Stimulated activated CD4-positive, alpha-beta T cell treated with anti-CD3 and anti-CD28 coated beads, Interleukin-12 subunit alpha, Interleukin-12 subunit beta, amount 100 ng/mL, for 24 hours (primary cell): Measurements from ENCODE around the gene ATXN1.

Source experiments
- DNase-seq, 2 experiments: peaks; one replicate each; pipeline ENCODE4 v3.0.0-alpha.2; 2020; ENCODE audit warnings: low read depth in 2 of 2

ATXN1 gene

DNA sequence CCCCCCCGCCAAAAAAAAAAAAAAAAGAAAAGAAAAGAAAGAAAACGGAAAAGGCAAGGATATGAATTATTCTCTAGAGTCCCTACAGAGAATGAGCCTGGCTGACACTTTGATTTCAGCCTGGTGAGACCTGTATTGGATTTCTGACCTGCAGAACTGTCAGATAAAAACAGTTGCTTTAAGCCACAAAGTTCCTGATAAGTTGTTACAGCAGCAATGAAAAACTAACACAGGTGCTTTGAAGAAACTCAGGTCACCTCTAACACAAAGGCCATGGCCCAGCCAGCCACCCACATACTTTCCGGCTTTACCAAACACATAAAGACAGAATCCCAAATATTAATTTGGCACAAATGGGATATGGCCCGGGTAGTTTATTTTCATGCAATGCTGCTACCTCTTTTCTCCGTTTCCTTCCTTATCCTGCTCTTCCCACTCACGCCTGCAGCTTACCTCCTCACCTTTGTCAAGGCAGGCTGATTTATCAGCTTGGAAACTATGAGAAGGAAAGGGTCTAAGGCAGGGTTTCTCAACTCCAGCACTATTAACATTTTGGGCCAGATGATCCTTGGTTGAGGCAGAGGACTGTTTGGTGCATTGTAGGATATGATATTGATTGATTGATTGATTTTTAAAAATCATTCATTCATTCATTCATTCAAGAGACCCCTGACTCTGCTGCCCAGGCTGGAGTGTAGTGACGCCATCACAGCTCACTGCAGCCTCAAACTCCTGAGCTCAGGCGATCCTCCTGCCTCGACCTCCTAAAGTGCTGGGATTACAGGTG, 88.1 kb downstream of the ATXN1 start:
- no peak for DNase-seq

DNA sequence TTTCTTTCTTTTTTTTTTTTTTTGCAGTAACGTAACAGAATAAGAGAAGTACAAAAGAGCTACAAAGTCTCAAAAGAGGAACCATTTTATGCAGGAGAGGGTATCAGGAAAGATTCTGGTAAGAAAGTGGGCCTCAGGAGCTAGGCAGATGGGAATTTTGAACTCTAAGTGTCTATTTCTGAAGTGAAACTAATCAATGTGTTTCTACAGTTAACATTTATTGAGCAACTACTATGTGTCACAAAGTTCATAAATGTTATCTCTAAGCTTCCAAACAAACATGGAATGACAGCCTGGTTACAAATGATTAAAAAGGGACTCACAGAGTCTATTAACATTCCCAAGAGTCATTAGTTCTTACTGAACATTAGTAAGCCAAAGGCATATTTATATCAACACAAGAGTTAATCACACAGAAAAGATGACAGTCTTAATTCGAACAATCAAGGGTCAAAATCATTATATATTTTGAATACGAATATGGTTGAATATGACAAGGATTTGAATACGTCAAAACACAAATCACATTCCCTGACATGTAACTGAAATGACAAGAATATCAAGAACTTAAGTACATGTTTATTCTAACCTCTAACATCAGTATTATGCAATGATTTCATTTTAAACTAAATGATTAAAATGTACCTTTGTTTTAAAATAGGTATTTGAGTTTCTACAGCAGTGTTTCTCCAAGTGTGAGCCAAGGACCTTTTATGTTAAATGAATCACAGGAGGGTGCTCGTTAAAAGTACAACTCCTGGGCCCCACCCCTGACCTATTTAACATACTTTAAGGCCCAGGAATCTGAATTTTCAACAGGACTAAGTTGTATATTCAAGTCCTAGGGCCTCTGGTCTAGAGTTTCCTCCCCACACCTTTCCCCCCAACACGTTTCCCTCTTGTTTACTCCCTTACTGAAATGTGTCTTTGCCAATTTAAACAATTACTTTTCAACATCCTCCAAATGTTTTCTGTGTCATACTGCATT, 89.7 kb downstream of the ATXN1 start:
- DNase-seq = no peak

DNA sequence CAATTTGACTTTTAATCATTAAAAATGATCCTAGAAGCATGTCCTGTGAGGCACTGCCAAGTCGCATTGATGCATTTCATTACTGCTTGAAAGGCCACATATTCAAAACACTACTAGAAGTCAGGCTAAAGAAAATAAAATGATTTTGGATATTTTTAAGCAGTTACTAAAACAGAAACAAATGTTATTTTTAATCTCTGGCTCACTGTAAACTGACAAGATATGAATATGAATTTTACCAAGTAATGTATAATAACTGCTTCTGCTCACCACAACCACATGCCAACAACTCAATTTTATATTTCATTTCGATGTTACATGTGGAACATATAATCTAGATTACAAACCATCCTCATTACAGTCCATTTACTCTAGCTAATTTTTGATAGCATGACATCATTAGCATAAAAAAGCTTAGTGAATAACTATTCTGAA, 90.6 kb downstream of the ATXN1 start:
- DNase-seq = no peak

DNA sequence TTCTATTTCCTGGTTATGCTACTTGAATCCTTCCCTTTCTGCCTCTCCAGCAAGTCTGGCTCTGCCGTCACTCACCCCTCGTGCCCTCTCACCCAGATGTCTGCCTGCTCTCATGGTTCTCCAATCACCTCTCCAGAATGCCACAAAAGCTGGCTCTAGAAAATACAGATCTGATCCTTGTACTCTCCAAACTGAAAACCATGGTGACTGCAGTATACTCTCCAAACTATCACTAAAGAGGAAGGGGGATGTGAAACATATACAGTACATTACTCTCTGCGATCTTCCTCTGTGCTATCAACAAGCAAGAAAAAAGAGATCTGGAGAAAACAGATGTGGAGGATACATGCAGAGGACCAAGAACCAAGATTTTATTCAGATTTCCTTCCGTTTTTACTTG, 91.1 kb downstream of the ATXN1 start:
- DNase-seq = no peak

DNA sequence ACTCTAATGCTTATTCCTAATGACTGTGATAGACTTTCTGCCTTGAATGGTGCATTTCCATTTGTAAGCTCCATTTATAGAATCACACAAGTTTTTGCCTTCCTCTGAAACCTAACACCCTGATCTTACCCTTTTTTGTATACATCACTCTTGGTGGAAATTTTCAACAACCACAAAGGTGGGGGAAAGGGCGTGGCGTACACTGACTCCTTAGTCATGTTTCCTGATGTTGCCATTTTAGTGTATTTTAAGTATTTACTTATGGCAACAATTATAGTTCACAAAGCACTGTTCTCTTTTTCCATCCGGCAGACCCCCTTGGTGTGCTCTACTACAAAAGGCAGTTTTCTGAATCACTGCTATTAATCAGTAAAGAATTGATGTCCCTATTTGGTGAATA, 92.0 kb downstream of the ATXN1 start:
- DNase-seq = peak; percentile 49 to 66

DNA sequence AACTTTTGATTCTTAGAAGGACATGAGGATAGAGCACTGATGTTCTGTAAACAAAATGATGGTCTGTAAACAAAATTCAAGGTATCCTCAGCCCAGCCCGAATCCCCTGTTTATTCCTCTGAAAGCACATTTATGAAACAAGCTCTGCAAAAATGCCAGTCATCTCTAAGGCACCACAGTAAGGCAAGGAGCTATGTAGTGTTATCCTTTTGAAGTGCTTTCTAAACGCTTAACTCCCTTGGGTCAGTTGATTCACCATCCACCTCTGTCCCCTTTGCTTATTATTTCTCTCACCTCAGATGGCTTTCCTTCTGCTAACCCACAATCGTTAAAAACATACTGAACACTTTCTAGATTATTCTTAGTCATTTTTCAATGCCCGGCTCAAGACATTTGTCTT, 93.8 kb downstream of the ATXN1 start:
- no peak for DNase-seq

DNA sequence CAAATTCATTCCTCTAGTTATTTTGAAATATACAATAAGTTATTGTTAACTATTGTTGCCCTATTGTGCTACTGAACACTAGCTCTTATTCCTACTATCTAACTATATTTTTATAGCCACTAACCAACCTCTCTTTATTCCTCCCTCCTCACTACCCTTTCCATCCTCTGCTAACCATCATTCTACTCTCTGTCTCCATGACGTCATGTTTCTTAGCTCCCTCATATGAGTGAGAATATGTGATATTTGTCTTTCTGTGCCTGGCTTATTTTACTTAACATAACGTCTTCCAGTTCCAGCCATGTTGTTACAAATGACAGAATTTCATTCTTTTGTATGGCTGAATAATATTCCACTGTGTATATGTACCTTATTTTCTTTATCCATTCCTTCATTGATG, 95.3 kb downstream of the ATXN1 start:
- DNase-seq = no peak

DNA sequence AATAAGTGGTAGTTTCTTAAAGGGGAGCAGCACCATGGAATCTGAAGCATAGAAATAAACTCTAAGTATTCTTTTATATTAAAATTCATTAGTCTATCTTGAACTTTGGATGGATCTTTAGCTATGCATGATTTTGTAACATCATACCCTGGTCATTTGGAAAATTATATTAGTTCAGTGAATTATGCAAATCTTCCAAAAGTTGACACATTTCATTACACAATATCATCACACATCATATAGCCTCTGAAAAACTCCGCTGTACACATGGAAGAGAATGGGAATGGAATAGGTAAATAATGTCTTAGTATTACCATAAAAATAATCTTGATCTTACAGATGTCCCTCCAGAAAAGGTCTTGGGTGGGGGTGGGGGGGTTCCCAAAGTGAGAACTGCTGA, 96.1 kb downstream of the ATXN1 start:
- no peak for DNase-seq

DNA sequence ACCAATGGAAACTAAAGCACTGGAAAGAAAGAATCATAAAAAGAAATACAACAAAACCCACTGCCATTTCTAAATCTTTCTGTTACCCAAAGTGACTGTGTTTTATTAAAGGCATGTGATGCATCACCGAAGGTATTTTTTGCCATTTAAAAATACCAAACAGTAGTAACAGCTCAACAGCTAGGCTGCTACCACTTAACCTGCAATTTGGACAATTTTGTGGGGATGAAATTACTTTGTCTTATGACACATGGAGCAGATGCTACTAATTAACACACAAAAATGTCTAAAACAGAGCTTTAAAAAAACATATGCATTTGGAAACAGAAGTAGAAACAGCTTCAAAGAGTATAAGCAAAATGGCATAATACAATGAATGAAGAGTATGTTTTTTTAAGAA, 97.4 kb downstream of the ATXN1 start:
- no peak for DNase-seq

DNA sequence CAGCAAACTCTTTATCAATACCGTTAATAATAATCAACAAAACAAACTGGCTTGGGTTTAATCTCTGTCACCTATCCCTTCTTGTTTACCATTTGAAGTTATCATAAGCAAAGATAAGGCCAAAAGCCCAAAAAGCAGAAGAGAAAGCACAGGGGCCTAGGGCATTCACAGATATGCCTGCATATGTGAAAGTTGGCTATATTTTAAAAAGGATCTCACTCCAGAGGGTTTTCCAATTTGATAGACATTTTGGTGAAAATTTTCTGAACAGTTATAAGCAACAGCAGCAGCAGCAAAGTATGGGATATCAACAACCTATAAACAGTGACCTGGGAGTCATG, 101.1 kb downstream of the ATXN1 start:
- no peak for DNase-seq

DNA sequence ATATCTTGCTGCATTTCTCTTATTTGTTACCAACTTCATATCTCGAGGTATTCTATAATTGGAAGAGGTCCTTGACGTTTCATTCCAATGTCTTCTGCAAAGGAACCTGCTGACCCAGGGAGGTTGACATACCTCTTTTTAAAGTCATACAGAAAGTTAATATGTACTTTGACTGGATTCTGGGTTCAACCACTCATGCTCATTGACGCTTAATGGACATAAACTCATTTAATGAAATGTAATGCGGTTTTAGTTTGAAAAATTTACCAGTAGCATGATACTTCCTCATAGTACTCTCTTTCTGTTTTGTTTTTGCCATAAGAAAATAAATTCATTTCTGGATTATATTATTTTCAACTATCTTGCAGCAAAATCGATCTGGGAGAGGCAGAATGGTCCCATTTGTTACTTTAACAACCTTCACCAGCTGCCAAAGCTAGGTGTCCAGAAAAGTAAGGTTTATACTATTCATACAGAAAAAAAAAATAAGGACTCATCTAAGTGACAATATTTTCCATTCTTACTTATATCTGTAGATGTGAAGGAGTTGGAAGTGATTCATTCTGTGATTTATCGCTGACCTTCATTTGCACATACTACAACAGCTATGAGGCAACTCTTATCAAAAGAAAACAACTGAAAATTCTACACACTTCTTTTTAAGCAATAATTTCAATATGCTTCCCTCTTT, 101.6 kb downstream of the ATXN1 start:
- DNase-seq = no peak

DNA sequence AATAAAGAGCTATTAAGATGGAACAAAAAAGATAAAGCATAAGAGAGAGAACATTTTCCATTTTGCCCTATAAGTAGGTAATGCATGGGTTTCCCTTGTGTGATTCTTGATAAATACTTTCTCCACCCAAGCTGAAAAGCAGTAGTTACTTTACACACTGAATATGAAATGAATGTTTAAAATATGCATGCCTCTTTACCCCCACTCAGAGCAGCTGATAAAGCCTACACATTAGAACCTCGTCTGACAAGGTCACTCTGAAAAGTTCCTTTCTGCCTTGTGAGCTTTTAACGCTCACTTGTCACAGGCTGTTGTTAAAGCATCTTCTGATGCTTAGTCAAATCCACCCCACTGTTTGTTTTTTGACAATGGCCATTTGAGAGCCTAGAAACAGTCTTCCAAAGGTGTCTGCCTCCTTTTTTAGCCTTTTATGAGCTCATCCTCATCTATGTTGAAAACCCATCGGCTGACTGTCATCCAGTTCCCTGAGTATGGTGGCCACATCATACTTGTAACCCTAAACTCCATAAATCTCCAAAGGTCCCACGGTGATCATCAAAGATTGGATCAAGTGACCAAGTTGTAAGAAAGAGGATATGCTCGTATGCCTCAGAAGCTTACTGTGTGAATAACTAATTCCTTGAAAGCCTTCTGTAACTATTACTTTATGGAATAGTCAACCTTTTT, 102.8 kb downstream of the ATXN1 start:
- no peak for DNase-seq

DNA sequence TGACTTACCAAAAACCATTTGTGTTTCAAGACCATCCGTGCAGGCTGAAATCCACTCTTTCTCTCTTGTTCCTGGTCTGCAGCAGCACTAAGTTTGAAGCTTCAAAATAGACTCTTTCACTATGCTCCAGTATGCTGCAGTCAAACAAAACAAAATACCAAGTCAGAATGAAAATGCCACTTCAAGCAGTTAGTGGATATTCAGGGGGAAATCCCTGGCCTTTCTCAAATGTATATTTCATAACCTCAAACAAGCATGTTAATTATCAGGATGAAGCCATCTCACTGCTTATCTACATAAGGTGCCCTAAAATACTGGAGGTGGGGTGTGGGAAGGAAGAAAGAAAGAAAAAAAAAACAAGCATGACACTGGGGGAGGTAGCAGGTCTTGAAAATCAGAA, 103.5 kb downstream of the ATXN1 start:
- no peak for DNase-seq

DNA sequence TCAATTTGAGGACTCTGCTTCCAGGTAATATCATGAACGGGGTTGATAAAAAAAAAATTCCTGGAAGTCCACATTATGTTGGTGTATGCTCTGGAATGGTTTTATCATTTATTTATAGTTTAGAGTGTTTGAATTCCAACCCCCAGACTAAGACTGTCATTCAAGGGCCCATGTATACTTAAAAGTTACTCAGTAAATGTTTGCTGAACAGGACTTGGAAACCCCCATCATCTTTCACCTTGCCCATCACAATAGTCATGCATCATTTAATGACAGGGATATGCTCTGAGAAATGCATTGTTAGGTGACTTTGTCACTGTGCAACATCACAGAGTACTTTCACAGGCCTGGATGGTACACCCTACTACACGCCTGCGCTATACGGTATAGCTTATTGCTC, 104.8 kb downstream of the ATXN1 start:
- no peak for DNase-seq

DNA sequence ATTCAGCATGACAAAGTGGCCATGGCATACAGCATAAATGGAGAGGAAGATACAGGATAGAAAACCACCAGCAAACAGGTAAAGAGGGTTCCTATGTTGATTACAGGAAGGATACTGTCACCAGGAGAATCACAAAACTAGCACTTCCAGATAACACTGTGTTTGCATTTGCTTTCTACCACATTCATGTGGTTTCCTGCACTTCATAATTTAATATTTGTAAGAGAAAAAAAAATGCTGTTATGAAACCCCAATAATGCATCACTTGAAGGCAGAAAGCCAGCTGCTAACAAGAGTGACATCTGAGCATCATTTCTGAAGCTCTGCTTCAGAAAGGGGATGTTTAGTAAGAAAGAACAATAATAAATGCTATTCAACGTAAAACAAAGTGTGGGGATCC, 106.6 kb downstream of the ATXN1 start:
- DNase-seq = no peak

DNA sequence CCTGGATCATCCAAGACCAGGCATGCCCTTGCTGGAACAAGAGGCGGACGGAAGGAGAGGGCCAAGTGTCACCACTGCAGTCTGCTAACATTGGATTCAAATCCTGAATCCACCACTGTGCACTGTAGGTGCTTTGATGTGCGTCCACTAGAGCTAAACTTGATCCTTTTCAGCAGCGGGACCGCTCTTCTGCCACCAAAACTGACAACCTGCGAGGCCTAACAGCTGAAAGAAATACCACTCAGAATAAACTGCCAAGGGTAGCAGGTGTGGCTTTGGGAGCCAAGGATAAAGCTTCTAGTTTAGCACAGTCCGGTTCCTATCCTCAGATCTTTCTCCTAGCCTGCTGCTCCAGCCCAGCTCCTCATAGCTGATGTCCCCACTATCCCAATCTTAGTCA, 108.0 kb downstream of the ATXN1 start:
- DNase-seq = no peak

DNA sequence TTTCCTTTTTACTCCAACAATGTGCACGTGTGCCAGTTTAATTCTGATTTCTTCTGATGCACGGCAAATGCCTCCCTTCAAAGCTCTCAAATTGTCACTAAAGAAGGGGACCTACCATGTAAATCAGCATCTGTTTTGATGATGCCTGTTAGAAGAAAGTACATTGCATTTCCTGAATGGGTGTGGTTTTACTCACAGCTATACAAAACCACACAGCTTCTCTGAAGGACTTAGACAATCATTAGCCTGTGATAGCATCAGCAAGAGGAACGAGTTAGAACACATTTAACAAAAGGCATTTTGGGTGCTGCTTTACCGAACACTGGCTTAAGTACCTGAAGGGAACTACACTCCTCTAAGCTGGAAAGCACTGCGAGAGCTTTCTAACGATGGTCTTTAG, 109.4 kb downstream of the ATXN1 start:
- DNase-seq = no peak

DNA sequence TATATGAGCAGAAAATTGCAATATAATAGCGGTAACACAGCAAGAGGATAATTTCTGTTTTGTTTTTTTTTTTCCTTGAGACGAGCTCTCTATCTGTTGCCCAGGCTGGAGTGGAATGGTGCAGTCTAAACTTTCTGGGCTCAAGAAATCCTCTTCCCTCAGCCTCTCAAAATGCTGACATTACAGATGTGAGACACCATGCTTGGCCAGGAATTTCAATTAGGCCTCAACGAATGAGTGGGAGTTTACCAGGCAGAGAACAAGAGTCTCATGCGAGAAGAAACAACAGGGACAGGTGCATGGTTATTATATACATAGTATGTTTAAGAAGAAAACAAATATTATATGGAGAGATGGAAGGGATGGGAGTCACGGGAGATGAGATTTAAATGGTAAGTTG, 111.4 kb downstream of the ATXN1 start:
- DNase-seq = no peak

DNA sequence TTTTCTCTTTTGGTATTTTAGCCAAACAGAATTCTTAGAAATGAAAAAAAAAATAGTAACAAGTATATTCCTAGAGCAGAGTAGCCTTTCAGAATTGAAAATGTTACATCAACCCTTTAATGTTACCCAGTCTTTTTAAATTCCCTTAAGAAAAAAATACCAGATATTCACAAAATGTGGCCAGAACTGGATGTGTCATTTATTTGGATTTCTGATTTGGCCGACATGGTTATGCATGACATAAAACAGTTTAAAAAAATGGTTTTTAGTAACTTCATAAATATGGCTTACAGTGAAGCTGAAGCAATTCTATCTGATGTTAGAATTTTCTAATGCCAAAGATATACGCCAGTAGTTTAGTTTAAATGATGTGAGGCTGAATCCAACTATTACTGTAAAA, 112.0 kb downstream of the ATXN1 start:
- no peak for DNase-seq

DNA sequence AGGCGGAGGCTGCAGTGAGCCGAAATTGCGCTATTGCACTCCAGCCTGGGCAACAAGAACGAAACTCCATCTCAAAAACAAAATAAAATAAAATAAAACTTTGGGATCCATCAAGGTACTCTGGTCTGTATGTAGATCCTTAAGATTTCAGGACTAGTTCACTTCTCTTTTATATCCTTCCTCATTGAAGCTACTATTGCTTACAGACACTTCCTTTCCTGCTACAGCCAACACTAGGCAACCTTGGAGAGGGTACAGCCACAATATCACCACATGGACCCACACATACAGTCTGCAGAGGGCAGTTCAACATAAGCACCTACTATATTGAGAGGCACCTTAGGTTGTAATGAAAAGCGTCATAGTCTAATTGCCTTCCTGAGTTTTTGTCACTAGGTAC, 113.3 kb downstream of the ATXN1 start:
- no peak for DNase-seq

DNA sequence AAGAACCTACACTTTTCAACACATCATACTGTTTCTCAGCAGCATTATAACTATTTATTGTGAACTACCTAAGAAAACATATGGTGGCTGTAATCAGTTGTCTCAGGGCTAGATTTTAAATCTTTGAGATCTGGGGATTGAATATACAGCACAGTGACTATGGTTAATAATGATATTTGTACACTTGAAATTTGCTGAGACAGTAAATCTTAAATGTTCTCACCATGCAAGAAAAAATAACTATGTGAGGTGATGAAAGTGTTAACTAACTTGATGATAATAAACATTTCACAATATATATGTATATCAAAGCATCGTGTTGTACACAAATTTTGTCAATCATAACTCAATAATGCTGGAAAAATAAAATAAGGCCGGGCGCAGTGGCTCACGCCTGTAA, 113.8 kb downstream of the ATXN1 start:
- DNase-seq = no peak
